SK-N-SH (cell line): ENCODE data around the gene USP12.

Source experiments
- CHD2 ChIP-seq: fragments of 150-350 bp; IDR thresholded peaks from 2 replicates; pipeline ENCODE4 v1.6.1; 2018; ENCODE audit warnings: low read length; ENCODE audit not compliant: partially characterized antibody
- CTCF ChIP-seq: fragments of 200-600 bp; sonication (generic); IDR thresholded peaks from 2 replicates; pipeline ENCODE4 v1.6.1; 2017; ENCODE audit warnings: antibody characterized with exemption, mild to moderate bottlenecking, moderate library complexity
- EP300 ChIP-seq, 2 experiments: IDR thresholded peaks; 2 replicates each; pipeline versions ENCODE4 v1.4.0 to v1.6.1; 2012; ENCODE audit warnings: borderline replicate concordance in 1 of 2, low read depth in 1 of 2, low read length in 1 of 2
- EZH2phosphoT487 ChIP-seq: fragments of 200-600 bp; sonication (generic); IDR thresholded peaks from 2 replicates; pipeline ENCODE4 v1.6.1; 2017; ENCODE audit warnings: low read depth, mixed run types, mild to moderate bottlenecking, antibody characterized with exemption, moderate library complexity, borderline replicate concordance
- GATA2 ChIP-seq: sonication (generic); formaldehyde crosslinking; IDR thresholded peaks from 2 replicates; pipeline ENCODE4 v1.5.0; 2020; ENCODE audit warnings: mild to moderate bottlenecking, missing genetic modification reagents
- MAX ChIP-seq: IDR thresholded peaks from 2 replicates; pipeline ENCODE4 v1.4.0; 2012; ENCODE audit warnings: low read depth
- MEF2A ChIP-seq: IDR thresholded peaks from 2 replicates; pipeline ENCODE4 v1.4.0; 2012; ENCODE audit warnings: low read depth, borderline replicate concordance
- MXI1 ChIP-seq: IDR thresholded peaks from 2 replicates; pipeline ENCODE4 v1.6.1; 2012; ENCODE audit warnings: mild to moderate bottlenecking, low read depth, low read length, improper control_type of control experiment
- NRF1 ChIP-seq: IDR thresholded peaks from 2 replicates; pipeline ENCODE4 v1.6.1; 2012; ENCODE audit warnings: low read depth, mild to moderate bottlenecking, low read length
- POLR2AphosphoS5 ChIP-seq: IDR thresholded peaks from 2 replicates; pipeline ENCODE4 v1.6.1; 2012; ENCODE audit warnings: low read depth, low read length
- RAD21 ChIP-seq: IDR thresholded peaks from 2 replicates; pipeline ENCODE4 v1.6.1; 2012; ENCODE audit warnings: mild to moderate bottlenecking, low read length
- SIN3A ChIP-seq: IDR thresholded peaks from 2 replicates; pipeline ENCODE4 v1.6.1; 2012; ENCODE audit warnings: low read depth, mild to moderate bottlenecking, low read length, moderate library complexity, borderline replicate concordance
- USF2 ChIP-seq: fragments of 150-350 bp; IDR thresholded peaks from 2 replicates; pipeline ENCODE4 v1.6.1; 2017; ENCODE audit warnings: antibody characterized with exemption, low read length, low read depth, borderline replicate concordance
- YY1 ChIP-seq: IDR thresholded peaks from 2 replicates; pipeline ENCODE4 v1.4.0; 2012; ENCODE audit warnings: low read depth, mild to moderate bottlenecking

- no peak for TF ChIP-seq CHD2
- no peak for TF ChIP-seq MAX
- no peak for TF ChIP-seq EP300 (IDR thresholded peaks at IDR 0.05; ENCODE audit: borderline replicate concordance in 1 of 2, low read depth in 1 of 2, low read length in 1 of 2)
- no peak for TF ChIP-seq CTCF
- TF ChIP-seq RAD21: no peak
- no peak for TF ChIP-seq MEF2A
- no peak for TF ChIP-seq GATA2
- TF ChIP-seq POLR2AphosphoS5: no peak
- no peak for TF ChIP-seq SIN3A
- no peak for TF ChIP-seq YY1
- TF ChIP-seq EZH2phosphoT487: no peak
- no peak for TF ChIP-seq USF2
- TF ChIP-seq MXI1: no peak
- no peak for TF ChIP-seq NRF1
These were observed 10.2 kb downstream of the USP12 start for GRCh38 chr13:27161423-27161822.
